Kidney tubule cell (primary cell): ENCODE results near the gene STRC.
"Not testable (repeated sequence)": the region's sequence is repeated elsewhere in the genome, so short reads cannot be mapped to it uniquely, and the experiment has no call there.

Source experiments
- DNase-seq: peaks from one replicate; pipeline ENCODE4 v3.0.0-alpha.2; 2018; ENCODE audit warnings: low spot score

The STRC gene

DNA sequence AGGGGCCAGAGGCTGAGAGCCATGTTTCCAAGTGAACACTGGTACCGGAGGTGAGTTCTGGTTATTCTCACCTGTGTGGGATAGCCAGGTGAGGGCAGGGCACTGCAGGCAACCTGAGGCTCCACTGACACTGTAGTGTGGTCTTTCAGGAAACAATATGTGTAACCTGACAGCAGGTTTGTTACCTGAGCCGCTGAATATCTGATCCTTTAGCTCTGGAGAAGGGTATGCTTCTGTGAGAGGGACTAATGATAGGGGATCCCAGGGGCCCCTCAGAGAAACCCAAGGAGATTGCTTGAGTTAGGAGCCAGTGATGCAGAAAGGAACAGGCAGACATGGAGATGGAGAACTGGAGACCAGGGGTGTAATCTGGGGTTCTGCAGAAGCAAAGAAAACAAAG is at the start of gene STRC:
Gene STRC (minus strand): TSS at position 101 of the 400 bp plus-strand sequence. CDS start 78 bp downstream, at position 23.
- DNase-seq = not testable (repeated sequence)

- DNase-seq = not testable (repeated sequence)
These were observed 47.6 kb upstream of the STRC start for GRCh38 chr15:43666177-43666576.

DNA sequence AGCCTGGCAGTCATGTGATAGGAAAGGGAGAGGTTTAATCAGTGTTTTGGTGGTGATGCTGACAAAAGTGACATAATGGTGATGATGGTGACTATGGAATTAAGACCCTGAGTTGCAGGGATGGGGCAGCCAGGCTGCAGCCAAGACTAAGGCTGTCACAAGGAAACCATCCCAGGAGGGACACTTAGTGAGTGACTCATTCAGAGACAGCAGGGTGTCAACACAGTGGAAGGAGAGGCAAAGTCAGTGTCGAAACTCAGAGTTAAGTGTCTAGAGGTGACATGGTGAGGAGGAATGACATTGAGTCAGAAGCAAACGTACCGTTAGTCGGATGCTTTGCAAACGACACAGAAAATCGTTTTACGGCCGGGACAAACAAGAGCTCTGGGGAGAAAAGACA is 44.7 kb upstream of the STRC start:
- DNase-seq = not testable (repeated sequence)

GRCh38 chr15:43662293-43662692 is 43.7 kb upstream of the STRC start:
- not testable (repeated sequence) for DNase-seq

DNA sequence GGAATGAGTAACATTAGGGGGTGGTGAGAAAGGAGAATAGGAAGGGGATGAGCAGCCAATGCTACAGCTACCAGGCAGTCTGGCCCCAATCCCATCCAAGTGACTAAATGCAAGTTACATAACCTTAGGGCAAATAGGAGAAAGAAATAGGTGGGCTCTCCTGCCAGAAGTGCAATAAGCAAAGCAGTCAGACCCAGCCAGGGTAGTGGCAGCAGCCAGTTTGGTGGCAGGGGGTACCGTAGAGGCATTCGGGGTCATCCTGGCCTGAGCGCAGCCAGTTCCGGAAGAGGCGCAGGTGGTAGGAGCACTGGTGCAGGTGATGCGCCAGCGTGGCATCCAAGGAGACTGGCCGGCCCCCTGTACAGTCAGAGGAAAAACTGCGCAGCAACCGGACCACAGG is 41.1 kb upstream of the STRC start:
- DNase-seq = not testable (repeated sequence)

GRCh38 chr15:43649430-43649926 is 30.9 kb upstream of the STRC start:
- DNase-seq = not testable (repeated sequence)

DNA sequence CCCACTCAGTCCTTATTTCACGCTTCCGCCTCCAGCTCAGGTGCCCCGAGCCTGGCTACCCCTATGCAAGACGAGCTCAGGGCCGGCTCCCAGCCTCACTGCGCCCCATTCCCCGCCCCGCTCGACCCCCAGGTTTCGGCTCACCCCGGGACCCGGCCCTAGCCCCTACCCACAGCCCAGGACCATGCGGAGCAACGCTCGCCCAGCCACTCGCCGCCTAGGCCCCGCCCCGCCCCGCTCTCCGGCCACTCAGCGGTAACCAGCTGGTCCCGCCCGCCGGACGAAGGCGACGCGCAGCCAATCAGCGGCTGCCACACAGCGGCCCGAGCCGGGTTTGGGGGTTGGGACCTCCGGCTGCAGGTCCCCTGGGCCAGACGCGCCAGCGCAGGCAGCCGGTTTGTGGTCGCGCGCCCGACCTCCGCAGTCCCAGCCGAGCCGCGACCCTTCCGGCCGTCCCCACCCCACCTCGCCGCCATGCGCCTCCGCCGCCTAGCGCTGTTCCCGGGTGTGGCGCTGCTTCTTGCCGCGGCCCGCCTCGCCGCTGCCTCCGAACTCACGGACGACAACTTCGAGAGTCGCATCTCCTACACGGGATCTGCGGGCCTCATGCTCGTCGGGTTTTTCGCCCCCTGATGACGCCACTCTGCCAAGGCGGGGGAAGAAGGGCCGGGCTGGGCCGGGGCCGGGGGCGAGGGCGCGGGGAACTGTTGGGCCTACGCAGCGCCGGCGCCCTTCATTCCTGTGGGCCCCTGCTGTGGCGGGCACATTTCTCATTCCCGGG is 30.2 kb upstream of the STRC start, which contains the start of gene CATSPER2:
Gene CATSPER2 (minus strand): TSS at position 196 of the 781 bp plus-strand sequence. CDS start 783 bp downstream, outside the sequence.
- no peak for DNase-seq

GRCh38 chr15:43638464-43639204 is 20.0 kb upstream of the STRC start:
- not testable (repeated sequence) for DNase-seq

DNA sequence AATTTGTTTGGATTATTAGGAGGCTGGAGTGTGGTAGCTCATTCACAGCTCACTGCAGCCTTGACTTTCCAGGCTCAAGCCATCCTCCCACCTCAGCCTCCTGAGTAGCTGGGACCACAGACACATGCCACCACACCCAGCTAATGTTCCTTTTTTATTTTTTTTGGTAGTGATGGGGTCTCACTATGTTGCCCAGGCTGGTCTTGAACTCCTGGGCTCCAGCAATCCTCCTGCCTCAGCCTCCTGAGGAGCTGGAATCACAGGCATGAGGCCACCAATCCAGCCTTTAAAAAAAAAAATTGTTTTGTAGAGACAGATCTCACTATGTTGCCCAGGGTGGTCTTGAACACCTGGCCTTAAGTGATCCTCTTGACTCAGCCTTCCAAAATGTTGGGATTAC is 8.3 kb upstream of the STRC start:
- DNase-seq = not testable (repeated sequence)

DNA sequence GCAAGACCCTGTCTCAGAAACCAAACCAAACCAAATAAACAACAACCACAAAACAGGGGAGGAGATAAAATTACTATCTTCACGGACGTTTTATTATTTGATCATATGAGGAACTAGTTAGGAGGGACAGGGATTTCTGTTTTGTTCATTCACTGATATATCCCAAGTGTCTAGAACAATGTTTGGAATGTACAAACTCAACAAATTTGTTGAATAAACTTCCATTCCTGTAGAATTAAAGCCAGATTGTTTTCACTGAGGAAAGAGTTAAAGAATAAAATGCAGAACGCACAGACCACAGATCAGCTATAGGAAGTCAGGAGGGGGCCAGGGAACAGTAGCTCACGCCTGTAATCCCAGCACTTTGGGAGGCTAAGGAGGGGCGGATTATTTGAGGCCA is 6.5 kb upstream of the STRC start:
- DNase-seq = no peak

- DNase-seq = peak; percentile 52
These were observed 3.6 kb upstream of the STRC start for GRCh38 chr15:43622068-43622799.

GRCh38 chr15:43617750-43618149 is 850 bp downstream of the STRC start:
- DNase-seq = not testable (repeated sequence)

GRCh38 chr15:43602233-43602632 is 16.4 kb downstream of the STRC start:
- peak; percentile 65 for DNase-seq

- DNase-seq = not testable (repeated sequence)
These were observed 18.4 kb downstream of the STRC start for GRCh38 chr15:43600200-43600599.

- not testable (repeated sequence) for DNase-seq
These were observed 19.5 kb downstream of the STRC start for GRCh38 chr15:43599131-43599530.

- DNase-seq = not testable (repeated sequence)
These were observed 25.0 kb downstream of the STRC start, which contains the start of gene CKMT1B for GRCh38 chr15:43593328-43594190. Gene CKMT1B, plus strand, starts transcription at chr15:43594027. Its CDS starts 192 bp downstream, at chr15:43594219.

DNA sequence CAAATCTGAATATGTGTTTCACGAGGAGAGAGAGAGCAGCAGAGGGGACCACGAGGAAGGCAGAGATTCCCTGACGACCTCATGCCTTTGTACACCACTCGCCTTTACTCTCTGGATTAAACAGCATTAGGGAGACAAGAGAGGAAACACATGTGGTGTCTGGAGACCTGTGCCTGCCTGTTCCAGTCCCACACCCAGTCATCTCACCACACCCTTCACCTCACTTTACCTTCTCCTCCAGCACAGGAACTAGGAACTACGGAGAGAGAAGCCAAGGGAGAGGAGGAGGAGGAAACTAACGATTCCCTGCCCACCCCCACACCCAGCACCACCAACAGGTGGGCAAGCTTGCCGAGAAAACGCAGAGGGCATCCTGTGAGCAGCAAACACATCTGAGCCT is 25.8 kb downstream of the STRC start:
- not testable (repeated sequence) for DNase-seq

DNA sequence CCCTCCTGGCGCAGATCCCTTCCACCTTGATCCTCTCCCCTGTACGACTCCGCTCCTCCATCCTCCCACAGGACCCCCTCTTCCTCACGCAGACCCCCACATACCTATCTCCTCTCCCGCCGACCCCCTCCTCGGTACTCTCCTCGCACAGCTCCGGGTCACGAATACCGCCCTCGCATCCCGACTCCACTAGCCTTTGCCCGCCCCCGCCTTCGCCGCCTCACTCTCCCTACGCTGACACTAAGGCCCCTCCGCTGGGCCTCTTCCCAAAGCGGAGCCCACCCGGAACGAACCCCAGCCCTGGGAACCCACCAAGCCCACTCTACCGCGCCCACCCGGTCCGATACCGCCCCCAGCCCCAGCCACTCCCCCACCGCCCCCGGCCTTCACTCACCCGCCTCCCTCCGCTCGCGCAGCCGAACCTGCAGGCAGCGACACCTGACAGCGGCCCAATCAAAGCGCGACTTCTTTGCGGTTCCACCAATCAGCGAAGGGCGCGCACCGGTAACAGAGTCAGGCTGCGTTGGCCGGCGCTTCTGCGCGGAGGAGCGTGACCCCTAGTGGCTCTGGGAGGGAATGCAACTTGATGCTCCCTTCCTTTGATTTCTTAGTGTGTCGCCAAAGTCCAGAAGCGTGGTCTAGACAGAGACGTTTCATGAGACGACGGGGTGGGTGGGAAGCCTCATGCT is 28.7 kb downstream of the STRC start, which contains the start of gene PPIP5K1:
Gene PPIP5K1 (minus strand): TSS at position 431 of the 689 bp plus-strand sequence. CDS start 5,704 bp downstream, outside the sequence.
- not testable (repeated sequence) for DNase-seq

DNA sequence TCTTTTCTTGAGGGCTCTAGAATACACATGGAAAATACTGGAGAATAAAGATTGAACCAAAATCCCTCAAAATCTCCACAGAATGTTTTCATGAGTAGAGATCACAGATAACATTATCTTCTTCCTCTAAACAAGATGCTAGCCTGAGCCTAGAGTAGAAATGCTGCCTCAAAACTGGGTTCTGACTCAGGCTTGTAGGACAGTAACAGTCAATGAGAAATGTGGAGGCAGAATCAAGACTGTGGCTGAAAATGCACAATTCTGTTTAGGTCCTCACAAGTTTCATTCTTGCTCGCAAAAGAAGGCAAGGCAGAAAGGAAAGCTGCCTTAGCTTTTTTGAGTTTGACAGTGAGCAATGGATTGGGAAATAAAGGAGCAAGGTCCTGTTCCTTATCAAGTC is 44.0 kb downstream of the STRC start:
- DNase-seq = not testable (repeated sequence)

GRCh38 chr15:43566615-43567014 is 52.0 kb downstream of the STRC start:
- not testable (repeated sequence) for DNase-seq
